T-helper 1 cell (primary cell): Measurements from ENCODE around the gene ARHGEF28.

Source experiments
- DNase-seq, 5 donors: peaks; one replicate each; pipeline ENCODE4 v3.0.0-alpha.2; 2012 to 2020

The ARHGEF28 gene

DNA sequence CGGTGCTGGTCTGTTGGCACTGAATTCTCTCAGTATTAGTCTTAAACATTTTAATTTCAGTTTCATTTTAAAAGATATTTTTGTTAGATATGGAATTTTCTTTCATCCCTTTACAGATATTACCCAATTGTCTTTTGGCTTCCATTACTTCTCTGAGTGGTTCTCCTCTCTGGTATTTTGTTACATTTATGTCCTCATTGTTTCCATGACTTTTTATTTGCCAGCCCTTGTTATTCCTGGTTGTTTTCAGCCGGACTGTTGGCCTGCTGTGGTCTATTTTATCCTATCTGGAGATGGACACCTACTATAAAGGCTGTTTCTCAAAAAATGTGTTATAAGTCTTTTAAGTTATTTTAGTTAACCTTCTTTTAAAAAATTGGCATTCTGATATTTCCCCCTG lies 117.2 kb downstream of the ARHGEF28 start:
- DNase-seq = no peak

DNA sequence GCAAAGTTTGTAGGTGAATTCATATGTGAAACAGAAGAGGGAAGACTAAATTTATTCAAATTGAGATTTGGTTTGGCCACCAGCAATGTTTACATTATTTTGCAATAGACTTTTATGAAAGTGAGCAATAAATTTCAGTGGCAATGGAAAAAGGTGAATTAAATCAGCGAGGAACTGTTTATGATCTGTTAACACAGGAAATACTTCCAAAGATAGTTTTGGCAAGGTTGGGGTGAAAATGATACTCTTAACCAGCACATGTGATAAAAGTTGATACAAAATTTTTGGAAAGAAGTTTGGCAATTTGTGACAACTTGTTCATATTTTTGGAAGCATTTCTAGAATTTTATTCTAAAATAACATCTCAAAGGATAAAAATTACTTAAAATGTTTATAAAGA lies 119.8 kb downstream of the ARHGEF28 start:
- no peak for DNase-seq

DNA sequence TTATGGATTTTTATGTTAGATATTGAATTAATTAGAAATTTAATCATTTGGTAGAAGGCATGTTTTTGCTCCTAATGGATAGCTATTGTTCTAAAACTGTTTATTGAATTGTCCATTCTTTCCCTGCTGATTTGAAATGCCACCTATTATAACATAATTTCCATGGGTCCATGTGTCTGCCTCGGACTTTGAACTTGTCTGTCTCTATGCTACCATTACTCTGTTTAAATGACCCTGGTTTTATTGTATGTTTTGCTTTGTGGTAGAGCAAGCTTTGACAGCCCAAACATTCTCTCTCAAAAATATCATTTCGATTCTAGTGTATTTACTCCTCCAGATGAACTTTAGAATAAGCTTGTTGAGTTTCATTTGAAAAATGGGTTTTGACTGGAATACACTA lies 120.6 kb downstream of the ARHGEF28 start:
- no peak for DNase-seq

DNA sequence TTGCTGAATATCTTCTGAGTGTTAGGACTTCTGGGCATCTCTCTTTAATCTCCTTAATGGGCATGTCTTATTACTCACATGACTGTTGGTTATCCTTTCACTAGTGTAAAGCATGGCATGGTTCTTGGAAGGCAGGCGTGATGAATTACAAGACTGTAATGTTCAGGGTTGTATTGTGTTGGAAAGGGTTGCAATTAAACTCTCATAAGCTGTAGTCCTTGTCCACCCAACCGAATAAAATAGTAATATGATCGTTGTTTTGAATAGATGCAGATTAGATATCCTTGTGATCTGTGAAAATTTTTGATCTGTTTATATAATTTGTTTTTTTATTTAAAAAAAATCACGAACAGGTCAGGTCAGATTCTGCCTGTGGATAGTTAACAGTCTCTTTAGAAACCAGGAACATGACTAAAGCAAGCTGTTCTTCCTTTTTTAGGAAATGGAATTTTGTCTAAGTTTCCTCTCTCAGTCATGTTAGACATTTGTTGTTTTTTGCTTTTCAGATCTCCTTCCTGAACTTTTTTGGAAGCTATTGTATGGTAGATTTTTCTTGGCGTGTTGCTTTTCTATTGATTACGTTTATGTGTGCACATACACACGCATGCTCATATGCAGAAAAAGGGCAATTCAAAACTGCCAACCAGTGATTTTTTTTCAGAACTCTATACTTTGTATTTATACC lies 121.8 kb downstream of the ARHGEF28 start:
- DNase-seq = no peak

DNA sequence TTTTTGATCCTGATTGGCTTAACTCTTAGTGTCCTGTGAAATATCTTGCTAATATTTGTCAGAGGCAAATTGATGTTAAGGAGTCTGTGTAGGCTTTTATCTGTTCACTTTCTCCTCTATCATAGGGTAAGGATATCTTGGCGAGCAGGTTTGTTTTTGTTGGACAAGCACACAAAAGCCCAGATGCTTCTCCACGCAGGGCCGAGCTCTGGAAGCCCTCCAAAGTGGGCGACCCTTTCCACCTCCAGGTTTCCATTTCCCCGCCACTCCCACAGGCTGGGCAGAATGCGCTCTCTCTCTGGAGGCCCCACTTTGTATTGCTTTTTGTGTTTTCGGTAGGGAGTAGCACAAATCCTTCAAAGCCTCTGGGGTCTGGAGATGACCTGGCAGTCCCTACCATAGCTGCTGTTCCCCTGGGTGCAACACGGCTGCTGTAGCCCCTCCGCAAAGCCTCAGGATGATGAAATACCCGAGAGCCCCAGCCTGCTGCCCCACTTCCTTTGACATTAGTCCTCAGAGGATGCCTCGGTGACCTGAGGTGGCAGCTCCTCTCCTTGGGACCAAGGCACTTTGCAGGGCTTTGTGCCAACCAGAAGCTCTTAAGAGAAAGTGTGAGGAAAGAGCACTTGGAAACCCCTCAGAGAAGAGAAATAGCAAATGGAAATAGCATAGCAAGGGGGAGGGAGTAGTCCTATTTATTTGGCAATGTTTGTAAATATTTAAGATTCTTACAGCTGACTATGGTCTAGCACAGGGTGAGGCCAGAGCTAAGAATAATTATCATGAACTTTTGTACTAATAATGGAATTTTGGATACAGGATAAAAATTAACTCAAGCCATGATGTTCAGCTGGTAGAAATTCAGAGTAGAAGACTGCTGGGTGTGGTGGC lies 122.8 kb downstream of the ARHGEF28 start:
- no peak for DNase-seq

DNA sequence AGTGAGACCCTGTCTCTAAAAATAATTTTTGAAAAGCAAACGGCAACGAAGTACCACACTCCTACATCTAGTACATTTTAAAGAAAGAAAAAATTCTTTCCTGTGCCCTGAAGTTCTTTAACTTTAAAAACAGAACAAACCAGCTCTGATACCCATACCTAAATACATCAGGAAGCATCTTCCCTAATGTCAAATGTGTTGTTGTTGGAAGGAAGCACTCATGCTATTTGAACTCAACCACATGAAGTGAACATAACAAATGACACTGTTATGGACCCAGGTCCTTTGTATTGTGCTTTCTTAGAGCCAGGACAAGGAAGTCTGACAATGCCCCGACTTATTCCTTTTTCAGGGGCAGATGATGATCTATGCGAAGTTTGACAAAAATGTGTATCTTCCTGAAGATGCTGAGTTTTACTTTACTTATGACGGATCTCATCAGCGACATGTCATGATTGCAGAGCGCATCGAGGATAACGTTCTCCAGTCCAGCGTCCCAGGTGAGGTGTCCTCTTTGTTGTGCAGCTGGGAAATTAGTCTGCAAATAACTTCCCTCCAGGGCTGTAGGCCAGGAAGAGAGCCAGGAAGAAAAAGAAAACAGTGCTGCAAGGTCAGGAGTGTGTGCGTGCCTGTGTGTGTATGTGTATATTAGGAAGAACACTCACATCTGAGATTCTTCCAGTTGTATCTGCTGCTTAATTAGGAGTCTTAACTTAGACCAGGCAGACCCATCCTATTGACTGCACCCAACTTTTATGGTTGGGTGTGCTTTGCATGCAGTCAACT lies 123.7 kb downstream of the ARHGEF28 start:
- no peak for DNase-seq

DNA sequence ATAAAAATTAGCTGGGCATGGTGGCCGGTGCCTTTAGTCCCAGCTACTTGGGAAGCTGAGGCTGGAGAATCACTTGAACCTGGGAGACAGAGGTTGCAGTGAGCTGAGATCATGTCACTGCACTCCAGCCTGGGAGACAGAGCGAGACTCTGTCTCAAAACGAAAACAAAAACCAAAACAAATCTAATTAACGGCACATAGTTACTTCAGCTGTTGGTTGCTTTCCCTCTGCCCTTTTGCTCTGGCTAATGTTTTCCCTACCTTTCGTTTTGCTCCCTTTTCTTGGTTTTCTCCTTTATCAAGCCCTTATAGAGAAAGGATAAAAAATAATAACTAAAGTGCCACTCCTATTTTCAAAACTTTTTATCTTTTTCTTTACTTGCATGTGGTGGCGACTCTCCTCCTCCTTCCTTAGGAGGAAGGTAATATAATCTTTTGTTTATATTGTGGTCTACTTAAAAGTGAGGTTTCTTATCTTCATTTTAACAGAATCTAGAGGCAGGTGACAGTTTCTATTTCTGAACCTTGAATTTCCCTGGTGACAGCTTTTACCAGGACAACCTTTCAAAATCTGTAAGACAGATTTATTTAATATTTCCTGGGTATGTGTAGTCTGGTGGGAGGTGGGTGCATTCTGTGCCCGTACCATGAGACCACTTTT lies 125.4 kb downstream of the ARHGEF28 start:
- no peak for DNase-seq

DNA sequence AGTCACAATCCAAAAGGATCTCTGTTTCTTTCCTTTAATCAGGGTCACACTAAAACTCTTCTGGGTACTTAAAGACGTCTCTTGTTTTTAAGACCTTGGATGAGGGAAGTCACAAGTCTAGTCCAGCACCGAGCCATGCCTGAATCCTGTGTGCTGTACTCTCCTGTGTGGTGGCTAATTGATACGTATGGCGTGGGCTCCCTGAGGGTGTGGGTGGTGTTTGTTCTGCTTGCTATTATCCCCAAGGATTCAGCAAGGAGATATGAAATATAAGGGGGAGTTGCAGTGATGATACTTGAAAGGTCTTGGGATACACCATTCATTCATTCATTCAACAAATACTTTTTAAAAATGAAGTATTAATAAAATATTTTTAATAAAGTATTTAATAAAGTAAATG lies 128.3 kb downstream of the ARHGEF28 start:
- no peak for DNase-seq

DNA sequence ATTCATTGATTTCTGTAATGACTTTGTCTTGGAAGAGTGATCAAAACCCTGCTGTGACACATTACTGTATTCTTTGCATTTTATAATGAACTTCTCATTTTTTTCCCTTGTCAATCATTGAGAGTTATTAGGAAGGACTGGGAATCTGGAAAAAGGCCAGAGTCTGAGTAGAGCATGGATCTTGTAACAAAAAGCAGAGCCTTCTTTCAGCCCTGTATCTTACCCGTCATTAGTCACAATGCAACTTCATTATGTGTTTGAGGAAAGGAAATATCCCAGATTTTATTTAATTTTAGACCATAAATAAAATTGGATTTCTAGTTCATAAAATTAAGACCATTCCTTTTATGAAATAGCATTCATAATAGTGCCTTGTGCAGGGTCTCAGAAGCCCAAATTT lies 131.4 kb downstream of the ARHGEF28 start:
- no peak for DNase-seq

DNA sequence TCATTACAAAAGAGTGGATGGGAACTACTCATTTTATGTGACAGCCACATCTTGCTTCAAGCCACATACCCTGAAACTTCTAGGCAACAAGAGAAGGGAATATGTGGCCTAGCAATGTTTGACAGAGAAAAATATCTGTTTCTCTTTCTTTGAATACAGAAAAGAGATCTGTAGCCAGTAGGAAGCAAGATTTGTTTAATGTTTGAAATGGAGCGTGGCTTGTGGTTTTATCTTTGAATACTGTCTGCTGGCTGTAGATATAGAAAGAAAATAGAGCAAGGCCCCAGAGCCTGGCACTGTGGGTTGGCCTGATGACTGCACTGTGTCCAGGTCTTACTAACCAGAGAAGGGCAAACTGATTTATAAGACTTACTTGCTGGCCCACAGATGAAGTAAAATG lies 133.8 kb downstream of the ARHGEF28 start:
- DNase-seq = no peak

DNA sequence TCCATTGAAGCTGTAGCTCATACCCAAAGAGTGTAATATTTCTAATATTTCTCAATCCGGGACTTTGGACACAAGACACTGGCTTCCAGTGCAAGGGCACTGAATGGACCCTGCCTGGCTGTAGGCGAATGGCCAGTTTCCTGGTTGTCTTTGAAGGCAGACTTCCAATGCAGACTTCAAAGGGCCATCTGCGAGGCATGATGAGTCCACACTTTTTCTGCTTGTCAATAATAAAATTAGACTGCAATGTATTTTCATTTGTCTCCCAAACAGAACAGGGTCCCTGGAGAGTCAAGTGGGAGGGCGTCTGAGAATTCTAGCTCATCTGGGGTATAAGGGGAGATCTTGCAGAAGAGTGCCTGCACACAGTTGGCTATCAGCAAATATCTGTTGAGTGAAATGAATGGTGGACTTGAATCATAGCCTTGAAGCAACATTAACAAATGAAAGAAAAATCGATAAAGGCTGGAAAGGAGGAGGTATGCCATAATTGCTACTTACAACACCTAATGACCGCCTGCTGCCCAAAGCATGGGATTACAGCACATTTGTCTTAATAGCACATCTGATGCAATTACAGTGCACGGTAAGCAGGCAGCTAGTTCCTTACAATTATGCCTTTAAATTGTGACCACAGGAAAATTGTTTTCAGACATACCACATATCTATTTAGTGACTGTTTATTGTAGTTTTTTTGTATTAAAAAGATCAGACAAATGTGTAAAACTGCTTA lies 137.5 kb downstream of the ARHGEF28 start:
- DNase-seq = no peak

DNA sequence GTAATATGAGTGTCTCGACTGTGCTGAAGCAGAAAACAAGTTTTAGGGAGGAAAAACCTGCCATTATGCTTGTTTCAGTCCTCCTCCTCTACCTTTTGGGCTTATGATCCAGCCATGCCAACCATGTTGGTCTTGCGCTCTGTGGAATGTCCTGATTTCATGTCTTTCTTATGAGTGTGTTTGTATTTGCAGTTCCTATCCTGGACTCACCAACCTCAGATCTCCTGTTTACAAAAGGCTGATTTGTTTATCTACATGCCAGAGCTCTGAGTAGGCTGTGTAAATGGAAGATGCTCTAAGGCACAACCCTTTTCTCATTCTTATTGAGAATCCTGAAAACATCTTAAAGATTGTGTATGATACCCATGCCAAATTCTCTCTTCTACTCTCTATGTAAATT lies 138.6 kb downstream of the ARHGEF28 start:
- no peak for DNase-seq

DNA sequence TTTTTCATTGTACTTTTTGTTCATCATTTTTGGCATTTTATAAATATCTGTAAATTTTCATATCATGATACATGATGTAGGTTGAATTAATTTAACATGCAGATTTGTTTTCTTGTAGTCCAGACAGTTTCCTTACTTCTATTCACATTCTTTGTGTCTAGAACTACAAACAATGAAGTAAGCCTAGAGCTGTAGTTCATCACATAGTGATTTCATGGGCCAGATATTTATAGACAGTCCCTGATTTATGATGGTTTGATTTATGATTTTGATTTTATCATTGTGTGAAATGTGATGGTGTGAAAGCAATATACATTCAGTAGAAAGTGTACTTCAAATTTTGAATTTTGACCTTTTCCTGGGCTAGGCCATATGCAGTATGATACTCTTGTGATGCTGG lies 139.0 kb downstream of the ARHGEF28 start:
- DNase-seq = no peak

DNA sequence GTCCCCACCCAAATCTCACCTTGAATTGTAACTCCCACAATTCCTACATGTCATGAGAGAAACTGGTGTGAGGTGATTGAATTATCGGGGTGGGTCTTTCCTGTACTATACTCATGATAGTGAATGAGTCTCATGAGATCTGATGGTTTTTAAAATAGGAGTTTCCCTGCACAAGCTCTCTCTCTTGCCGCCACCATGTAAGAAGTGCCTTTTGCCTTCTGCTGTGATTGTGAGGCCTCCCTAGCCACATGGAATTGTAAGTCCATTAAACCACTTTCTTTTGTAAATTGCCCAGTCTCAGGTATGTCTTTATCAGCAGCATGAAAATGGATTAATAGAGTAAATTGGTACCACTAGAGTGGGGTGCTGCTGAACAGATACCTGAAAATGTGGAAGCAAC lies 140.9 kb downstream of the ARHGEF28 start:
- no peak for DNase-seq

DNA sequence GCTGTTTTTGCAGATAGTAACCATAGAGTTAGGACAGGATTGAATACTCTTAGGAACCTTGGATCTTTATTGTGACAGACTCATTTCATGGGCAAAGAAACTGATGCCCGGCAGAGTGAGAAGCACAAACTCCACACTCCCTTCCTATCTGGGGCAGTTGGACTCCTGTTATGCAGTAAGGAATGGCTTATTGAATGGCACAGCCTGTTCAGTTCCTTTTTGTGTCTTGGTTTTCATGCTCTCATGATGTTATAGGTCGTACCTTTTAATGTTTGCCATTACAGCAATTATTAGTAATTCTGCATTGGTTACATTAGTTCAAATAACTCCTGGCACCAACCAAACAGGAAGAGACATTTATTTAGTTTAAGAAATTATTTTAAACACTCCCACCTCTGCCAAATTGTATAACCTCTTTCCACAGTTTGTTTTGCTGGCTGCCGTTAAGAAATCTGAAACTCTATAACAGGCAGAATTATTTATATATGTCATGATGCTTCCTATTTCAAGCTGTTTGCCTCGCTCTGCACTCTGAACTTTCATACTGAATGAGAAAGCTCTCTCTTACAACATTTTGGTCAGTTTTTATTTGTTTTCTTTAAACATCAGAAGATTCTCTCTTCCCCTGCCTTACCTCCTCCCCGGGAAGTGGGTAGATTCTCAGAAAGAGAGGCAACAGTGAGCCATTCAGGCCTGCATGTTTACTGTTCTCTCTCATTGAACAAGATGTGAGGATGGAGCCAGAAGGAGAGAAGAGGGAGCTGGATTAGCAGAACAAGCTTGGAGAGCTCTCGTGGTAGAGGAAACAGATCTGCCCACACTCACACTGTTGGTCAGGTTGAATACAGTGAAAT lies 144.4 kb downstream of the ARHGEF28 start:
- DNase-seq = no peak

DNA sequence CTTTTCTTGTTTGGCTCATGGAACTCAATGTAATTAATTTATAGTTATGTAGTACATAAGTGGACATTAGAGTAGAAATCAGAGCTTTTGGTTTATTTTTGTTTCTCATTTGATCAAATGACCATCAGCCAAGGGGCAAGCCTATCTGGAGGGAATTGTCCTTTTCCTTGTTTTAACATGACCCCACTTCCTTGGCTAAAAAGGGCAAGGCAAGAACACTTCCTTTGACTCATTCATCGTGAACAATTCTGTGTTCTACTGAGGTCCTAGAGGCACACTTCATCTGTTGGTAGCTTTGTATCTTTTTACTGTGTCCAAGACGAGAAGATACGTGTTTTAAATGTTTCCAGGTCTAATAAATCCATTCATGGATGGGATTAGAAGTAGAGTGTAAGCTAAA lies 148.9 kb downstream of the ARHGEF28 start:
- no peak for DNase-seq

DNA sequence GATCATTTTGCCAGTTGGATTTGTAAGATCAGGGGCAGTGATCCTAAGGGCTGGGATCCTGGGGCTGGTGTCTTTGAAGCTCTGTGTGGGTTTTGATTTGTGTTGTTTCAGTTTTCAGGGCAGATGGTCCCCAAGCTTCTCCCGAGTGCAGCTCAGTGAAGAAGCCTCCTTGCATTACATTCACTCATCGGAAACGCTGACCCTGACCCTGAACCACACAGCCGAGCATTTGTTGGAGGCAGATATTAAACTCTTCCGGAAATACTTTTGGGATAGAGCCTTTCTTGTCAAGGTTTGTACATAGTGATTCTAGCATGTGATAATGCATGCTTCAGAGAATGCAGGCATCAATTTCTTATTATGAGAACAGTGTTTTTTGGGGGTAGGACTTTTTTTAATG lies 150.4 kb downstream of the ARHGEF28 start:
- DNase-seq = no peak

DNA sequence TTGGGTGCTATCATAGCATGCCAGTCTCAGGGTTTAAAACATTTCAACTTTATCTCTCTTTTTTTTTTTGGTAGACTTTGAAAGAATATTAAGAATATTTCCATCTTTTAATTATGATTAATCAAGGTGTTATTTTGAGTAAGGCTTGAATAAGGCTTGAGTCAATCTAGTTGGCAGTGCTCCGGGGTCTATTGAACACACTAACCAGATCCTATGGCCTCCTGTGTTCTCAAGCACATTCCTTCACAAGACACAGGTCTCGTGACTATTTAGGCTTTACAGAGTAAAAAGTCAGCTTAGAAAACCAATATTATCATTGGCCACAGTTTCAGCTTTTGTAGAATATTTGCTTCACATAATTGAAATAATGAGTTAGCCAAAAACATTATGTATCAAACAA lies 151.2 kb downstream of the ARHGEF28 start:
- DNase-seq = no peak

DNA sequence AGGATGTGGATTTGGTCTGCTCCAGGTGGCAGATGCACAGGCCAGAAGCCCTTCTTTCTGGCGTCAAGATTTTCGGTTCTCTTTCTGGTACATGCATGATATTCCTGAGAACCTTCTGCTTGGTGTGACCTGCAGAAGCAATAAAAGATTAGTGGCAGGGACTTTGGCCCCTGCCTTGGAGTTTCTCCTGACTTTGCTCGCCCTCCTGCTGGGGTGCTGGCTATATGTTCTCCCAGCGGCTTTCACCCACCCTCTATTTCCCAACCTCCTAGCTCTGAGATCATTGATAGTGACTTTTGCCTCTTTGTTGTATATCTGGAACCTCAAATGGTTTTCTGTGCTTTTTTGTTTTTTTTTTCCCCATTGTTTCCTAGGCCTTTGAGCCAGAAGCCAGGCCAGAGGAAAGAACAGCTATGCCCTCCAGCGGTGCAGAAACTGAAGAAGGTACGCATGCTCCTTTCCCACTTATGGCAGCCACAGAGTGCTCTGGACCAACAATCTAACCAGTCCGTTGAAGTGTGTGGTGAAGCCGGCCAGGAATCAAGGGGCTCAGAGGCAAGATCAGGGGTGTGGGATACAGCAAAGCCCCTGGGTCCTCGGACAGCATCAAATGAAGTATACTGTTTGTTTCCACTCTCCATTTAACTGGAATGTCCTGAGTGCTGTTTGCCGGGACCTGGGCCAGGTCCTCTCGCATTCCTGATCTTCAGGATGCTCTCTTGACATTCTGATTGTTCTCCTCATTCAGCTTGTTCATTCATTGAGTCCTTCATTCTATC lies 154.5 kb downstream of the ARHGEF28 start:
- DNase-seq = no peak

DNA sequence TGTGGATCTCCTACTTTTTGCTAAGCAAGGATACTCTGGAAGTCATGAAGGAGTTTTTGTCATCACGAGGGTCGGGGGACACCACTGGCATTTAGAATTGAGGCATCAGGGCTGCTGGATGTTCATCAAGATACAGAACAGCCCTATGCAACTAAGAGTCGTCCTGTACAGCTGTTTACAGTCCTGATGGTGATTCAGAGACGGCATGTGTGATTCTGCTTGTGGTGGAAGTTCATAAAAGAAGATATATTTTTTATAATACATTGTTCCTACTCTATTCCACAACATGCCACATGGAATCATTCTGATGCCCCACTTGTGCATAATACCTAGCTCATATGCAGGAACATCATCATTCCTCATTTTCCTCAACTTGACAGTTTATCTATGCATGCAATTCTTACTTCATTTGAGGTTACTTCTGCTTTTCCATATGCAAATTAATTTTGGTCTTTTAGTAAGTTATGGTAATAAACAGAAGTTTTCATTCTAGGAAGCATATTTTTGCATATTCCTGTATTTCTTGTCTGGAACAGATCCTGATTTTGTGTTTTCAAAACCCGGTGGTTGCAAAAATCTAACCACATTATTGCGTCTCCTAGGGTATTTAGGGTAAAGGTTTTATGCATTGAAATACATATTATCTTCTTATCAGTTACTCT lies 155.2 kb downstream of the ARHGEF28 start:
- DNase-seq = no peak
